AG20443 (cell line): ENCODE results near the gene ALG6.

Experiments
- DNase-seq: peaks from one replicate; pipeline ENCODE4 v3.0.0; 2012; ENCODE audit warnings: low spot score, mixed read lengths

Gene ALG6

GRCh38 chr1:63367215-63368103 lies at the start of gene ALG6:
TSS of gene ALG6 (plus strand) at chr1:63367627. CDS start at chr1:63370978, 3,351 bp downstream.
- peak; percentile 100 for DNase-seq

- DNase-seq = no peak
Measured at GRCh38 chr1:63317817-63318152, 49.6 kb upstream of the ALG6 start.

- DNase-seq = no peak
Measured at GRCh38 chr1:63318201-63318979, 49.0 kb upstream of the ALG6 start.

- no peak for DNase-seq
Measured at GRCh38 chr1:63319046-63320021, 48.1 kb upstream of the ALG6 start.

GRCh38 chr1:63320022-63320721 lies 47.3 kb upstream of the ALG6 start:
- no peak for DNase-seq

DNA sequence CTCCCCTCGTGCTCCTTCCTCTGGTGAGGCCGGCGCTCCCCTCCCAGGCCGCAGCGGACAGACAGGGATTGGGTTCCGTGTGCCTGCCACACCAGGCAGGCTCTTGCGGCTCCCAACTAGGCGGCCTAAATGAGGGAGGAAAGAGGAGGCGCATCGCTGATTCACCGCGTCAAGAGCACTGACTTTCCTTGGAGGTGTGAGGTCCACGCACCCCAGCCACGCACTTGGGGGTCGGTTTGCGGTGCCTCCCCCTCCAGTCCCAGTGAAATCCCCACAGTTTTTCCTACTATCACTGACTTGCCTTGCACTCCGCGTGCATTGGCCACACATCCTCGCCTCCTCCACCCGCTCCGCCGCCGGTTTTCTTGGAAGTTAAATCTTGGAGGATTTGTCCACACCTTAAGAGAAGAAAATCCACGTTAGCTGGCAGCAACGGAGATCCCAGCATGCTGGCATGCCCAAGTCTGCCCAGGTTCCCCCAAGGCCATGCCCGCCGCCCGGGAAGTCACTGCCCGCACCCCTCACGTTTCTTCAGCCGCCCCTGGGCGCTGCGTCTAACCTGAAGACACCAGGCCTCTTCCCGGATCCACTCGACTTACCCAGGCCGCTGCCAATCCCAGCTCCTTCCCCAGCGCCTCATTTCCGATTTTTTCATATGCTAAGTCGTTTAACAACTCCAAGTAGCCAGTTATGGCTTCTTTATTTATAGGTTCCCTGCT lies 46.2 kb upstream of the ALG6 start:
- no peak for DNase-seq

GRCh38 chr1:63321785-63322113 lies 45.7 kb upstream of the ALG6 start:
- no peak for DNase-seq

- DNase-seq = peak; percentile 71
Measured at GRCh38 chr1:63322114-63322943, 45.1 kb upstream of the ALG6 start, which contains the start of gene FOXD3. TSS of gene FOXD3 (plus strand) at chr1:63322567. CDS start at chr1:63323059, 492 bp downstream.

GRCh38 chr1:63322944-63323864 lies 44.2 kb upstream of the ALG6 start:
- DNase-seq = peak; percentile 26

GRCh38 chr1:63323865-63324778 lies 43.3 kb upstream of the ALG6 start:
- no peak for DNase-seq

GRCh38 chr1:63324779-63325119 lies 42.7 kb upstream of the ALG6 start:
- DNase-seq = no peak

DNA sequence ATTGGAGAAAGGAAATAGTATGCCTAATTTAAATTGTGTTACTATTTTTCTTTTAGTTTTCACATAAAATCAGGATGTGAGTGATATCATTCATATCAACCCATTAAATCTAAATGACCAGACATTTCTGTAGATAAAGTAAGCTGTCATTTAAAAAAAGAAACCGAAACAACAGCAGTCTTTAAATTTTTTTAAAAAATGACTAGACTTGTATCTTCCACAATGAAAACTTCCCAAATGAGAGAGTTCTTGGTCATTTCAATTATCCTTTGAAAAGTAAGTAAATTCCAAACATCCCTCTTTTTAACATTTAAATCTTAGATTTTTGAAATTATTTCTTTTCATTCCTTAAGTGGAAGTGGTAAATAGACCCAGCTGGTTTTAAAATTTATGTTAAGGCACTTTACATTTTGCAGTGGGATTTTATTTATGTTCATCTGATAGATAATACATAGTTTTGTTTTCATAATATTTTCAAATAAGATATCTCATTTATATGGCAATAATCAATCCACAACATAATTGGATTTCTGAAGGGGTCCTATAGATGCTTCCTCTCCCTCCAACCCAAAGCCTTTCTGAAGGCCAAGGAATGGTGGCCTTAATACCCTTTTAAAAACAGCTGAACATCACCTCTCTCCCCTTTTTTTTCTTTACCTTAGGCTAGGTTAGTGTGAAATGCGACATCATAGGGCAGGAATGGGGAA lies 42.0 kb upstream of the ALG6 start:
- no peak for DNase-seq

GRCh38 chr1:63326106-63326472 lies 41.3 kb upstream of the ALG6 start:
- no peak for DNase-seq

DNA sequence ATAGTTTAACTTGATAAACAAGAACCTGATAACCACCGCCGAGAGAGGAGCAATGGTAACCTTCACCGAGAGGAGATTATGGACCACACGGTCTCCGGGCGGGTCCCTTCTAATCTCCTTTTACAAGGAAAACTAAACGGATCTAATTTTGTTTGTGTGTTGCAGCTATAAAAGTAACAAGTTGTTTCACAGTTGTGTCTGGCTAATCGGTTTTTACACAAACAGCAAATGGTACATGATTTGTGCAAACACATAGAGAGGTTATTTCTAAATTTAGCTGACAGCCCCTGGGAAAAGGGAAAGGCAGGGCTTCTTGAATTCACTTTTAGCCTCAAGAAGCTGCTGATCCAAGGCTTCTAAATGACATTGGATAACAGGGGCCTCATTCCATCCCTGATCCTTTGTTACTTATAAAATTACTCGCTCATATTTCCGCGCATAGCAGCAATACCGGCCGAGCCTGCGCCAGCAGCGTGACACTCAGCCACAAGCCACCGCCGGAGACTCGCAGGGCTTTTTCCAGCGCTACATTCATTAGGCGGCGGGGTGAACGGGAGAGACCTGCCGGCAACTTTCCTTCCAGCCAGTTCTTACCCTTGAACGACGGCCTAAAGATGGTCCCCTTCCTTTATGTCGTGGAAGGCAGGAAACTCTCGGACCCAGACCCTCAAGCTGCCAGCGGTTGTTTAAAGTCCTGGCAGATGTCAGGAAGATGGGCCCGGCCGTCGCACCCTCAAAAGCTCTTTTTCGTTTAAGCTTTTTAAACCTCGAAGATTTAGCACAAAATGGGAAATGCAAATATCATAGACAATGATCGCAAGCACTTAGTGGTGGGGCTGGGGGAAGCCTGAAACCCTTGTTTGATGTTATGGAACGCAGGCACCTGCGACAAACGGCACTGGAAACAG lies 40.7 kb upstream of the ALG6 start:
- no peak for DNase-seq

DNA sequence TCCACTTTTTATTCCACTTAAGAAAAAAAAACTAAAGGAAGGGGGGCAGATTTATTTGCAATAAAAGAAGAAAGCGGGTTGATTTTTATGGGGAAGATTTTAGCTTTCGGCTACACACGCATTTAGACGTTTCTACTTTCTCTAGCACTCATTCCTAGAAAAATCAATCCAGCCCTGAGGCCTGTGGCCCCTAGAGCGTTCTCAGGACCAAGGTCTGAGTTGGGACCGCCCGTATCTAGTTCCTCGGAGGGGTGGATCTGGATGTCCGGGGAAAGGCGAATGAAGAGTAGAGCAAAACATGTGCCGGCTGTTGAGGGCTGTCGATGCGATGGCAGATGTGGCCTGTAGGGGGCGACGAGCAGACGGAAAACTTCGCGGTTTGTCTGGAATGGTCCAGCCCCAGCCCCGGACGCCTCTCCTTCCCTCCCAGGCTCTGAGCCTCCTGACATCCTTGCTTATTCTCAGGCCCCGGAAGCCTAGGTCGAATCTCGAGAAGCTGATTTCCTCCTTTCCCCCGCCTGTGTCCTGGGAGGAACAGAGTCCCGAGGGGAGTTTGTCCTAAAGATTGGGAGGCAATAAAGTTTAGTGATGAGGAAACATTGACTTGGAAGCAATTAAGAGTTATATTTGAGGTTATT lies 39.9 kb upstream of the ALG6 start:
- peak; percentile 85 for DNase-seq

DNA sequence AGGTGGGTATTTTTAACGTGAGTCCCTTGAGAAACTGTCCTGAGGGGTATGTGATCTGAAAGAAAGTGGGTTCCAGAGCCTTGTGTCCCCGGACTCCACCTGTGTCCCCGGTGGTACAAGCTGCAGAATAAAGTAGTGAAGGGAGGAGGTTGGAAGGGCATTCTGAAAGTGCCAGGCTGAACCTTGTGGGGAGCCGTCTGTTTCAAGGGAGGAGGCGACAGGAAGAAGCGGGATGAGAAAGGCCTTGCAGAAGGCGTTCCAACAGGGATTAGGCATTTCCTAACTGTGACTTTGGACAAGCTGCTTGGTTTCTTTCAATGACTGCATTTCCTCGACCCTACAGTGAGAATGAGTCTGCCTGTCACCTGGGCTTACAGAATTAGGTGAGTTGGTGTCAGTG lies 39.3 kb upstream of the ALG6 start:
- DNase-seq = no peak
